GM11168 (cell line): ENCODE measurements around the gene IRF1.
"Not testable (repeated sequence)": the region's sequence is repeated elsewhere in the genome, so short reads cannot be mapped to it uniquely, and the experiment has no call there.

Experiments used
- in situ Hi-C: fragments of 300-500 bp; cut with MboI; formaldehyde crosslinking; loops from one replicate; pipeline ENCODE4 v1.12.0; 2022; ENCODE audit warnings: low sequenced_read_pairs; ENCODE audit not compliant: unreplicated experiment

IRF1 gene

DNA sequence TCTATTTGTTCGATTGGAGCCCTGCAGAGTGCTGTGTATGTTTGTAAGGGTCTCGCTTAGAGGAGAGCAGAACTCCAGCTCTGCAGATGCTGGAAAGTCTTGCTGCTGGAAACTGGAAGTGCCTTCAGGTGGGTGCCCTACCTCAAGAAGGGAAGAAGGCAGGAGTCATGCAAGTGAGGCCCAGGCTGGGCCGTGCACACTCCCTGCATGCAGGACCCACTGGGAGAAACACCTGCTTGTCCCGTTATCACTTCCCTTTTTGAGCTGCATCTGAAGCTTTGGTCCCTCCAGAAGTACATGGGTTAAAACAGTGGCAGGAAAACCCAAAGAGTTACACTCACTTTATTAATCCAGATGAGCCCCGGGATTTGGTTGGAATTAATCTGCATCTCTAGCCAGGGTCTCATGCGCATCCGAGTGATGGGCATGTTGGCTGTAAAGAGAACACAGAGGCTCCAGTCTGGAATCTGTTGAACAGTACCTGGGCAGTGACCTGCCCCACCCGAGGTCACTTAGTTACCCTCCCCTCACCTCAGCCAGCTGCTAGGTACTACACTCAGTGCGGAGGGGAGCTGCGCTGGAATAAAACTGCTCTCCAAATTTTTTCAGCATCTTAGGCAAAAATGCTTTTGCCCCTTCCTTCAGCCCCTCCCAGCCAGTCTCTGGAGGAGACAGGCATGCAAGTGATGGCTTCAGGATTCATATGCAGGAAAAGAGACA, 1.4 kb downstream of the IRF1 start:
- in situ Hi-C loops, result no loop called here

- in situ Hi-C loops, result no loop called here
Observed at GRCh38 chr5:132488590-132488989, 2.0 kb downstream of the IRF1 start.

DNA sequence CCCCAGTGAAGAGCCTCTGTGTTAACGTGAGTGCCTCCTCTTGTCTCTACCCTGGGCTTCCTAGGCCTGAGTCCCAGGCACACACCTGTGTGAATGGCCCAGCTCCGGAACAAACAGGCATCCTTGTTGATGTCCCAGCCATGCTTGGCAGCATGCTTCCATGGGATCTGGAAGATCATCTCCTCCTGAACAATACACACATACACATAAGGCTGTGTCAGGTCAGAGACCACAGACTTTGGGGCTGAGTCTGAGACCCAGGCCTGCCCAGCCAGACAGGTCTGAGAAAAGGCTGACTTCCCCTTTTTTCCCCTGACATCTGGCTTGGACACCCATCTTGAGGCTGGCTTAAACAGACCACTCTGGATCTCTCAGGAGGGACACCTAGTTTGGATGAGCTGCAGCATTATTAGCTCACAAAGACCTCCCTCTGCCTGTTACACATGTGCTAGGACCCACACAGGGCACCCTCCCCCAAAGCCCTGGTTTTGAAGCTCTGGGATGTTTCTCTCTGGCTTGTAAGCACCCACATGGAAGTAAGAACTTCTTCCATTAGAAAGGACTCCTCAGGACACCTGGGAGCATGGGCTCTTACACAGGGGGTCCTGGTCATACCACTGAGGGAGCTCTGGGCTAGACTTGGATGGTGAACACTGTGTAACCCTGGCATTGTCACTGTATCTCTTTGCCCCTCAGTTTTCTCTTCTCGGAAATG, 2.6 kb downstream of the IRF1 start:
- in situ Hi-C loops, result no loop called here

- in situ Hi-C loops, result no loop called here
Observed at GRCh38 chr5:132487095-132487428, 3.5 kb downstream of the IRF1 start.

DNA sequence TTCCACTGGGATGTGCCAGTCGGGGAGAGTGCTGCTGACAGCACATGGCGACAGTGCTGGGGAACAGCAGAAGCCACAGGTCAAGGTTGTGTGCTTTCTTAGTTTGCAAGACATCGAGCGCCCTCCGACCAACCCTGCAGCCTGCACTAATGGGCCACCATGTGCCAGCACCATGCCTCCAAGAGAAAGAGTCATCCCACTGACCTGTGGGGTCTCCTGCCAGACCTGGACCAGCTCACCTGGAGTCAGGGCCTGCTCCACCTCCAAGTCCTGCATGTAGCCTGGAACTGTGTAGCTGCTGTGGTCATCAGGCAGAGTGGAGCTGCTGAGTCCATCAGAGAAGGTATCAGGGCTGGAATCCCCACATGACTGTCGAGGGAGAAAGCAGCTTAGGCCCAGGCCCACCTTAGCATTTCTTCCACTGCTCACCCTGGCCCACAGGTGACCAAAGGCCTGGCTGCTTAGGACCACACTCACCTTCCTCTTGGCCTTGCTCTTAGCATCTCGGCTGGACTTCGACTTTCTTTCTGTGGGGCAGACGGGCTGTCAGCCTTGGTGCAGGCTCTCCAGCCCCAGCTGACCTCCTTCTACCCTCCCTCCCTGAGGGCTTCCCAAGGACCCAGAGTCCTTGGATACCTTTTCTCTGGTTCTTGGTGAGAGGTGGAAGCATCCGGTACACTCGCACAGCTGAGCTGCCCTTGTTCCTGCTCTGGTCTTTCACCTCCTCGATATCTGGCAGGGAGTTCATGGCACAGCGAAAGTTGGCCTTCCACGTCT, 4.1 kb downstream of the IRF1 start:
- in situ Hi-C loops, result no loop called here

DNA sequence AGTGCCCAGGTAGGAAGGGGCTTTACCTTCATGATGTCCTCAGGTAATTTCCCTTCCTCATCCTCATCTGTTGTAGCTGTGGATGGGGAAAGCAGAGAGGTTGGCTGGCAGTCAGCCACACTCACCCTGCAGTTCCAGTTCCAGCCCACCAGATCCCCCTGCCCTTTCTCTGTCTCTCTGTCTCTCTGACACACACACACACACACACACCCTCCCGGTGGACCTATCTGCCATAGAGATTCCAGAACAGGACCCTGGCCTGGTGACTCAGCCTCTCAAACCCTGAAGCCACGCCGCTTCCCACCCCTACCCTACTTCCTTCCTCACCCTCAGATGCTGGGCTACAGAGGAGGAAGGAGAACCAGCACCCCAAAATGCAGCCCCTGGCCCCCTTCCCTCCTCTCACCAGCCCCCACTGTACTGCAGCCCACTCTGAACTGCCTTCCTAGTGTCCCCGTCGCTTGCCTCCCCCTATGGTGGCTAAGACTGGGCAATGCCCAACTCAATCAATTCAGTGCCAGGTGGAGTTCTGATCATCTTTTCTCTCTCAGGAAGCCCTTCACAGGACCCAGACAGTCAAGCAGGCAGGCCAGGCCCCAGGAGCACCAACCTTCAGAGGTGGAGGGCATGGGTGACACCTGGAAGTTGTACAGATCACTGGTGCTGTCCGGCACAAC, 4.8 kb downstream of the IRF1 start:
- in situ Hi-C loops, result no loop called here

DNA sequence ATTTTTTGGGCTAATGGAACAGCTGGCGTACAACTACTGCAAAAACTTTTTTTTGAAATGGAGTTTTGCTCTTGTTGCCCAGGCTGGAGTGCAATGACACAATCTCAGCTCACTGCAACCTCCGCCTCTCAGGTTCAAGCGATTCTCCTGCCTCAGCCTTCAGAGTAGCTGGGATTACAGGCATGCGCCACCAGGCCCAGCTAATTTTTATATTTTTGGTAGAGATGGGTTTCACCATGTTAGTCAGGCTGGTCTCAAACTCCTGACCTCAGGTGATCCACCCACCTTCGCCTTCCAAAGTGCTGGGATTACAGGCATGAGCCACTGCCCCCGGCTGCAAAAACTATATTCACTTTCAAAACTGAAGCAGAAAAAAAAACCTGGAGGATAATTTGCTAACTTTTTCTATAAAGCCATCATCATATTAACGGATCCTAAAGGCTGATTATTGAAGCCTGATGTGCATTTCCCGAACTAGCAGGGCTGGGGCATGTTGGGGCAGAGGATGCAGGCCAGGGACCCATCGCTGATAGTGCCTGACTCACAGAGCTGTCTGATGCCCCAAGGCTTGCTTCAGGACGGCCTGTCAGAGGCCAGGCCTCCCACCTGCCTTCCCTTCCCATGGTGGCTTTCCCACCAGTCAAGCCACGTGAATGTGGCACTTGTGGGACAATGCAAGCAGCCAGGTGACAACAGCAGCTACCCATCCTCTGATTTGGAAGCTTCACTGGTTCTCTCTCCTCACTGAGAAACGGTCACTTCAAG, 5.5 kb downstream of the IRF1 start:
- in situ Hi-C loops, result not testable (repeated sequence)

DNA sequence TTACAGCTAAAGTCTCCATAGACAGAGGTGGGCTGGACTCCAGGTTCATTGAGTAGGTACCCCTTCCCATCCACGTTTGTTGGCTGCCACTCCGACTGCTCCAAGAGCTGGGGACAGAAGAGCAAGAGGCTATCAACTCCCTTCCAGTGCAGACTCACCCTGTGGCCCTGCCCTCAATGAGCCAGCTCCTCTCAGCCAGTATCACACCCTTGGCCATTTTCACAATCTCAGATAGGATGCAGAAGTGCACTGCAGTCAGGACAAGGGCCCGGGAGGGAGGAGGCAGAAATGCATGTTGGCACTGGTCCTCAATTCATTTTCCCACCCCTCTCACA, 6.2 kb downstream of the IRF1 start:
- in situ Hi-C loops, result no loop called here

DNA sequence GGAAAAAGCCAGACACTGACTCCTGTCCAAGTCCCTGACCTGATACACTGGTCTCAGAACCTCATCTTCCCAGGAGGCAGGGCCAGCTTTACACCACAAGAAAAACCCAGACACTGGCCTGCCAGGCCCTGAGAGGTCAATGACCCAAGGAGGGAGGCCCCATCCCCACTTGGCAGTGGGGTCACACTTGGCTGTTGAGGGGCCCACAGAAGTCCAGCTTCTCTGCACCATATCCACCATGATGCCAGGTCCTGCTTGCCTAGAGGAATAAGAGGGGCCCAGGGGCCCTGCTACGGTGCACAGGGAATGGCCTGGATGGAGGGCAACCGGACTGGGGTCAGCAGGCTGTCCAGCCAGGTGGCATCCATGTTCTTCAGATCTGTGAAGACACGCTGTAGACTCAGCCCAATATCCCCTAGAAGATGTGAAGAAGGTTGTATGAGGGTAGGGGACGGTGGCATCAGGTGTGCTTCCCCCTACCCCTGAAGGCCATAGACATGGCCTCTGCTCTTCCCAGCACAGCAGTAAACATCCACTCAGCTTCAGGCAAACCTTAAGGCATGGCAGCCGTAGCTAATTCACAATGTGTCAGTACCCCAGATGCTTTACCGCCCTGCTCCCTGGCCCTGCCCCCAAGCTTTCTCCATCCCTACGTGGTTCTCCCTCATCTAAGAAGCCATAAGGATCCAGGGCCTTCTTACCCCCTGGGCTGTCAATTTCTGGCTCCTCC, 6.7 kb downstream of the IRF1 start:
- in situ Hi-C loops, result no loop called here

- in situ Hi-C loops, result no loop called here
Observed at GRCh38 chr5:132483101-132483500, 7.5 kb downstream of the IRF1 start.

- in situ Hi-C loops, result no loop called here
Observed at GRCh38 chr5:132481596-132482211, 8.9 kb downstream of the IRF1 start.

DNA sequence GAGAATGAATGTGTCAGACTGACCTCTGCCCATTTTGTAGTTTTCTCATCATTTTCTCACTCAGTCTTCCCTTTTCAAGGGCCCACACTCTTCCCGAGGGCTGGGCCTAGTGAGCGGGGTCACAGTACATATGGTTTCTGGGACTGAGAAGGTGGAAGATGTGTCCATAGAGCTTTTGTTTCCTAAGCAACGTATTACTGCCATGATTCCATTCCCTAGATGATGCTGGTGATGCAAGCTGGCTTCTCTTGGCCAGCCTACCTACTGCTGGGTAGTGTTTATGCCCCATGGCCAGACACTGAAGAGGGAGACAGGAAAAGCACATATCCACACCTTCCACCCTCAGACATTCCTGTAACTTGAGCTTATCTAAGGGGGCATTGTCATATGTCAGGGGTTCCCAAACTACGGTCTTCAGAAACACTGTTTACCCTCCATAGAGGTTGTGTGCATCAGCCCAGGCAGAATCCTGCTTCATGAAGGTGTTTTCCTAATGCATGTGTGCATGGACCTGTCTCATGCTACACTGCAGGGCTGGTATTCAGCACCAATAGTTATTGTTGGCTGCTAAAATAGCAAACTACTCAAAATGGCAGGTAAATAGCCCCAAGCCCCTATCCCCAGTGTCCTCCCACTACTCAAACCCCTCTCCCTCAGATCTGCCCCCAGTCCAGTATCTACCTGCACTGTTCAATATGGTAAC, 9.5 kb downstream of the IRF1 start:
- in situ Hi-C loops, result no loop called here

DNA sequence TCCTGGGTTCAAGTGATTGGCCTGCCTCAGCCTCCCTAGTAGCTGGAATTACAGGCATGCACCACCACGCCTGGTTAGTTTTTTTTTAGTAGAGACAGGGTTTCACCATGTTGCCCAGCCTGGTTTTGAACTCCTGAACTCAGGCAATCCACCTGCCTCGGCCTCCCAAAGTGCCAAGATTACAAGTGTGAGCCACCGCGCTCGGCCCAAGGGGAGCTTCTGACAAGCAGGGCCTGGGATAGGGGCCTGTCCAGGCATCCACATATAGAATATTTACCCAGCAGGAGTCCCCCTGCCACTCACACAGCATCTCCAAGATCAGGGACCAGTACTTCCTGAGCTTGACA, 10.1 kb downstream of the IRF1 start:
- in situ Hi-C loops, result no loop called here

GRCh38 chr5:132480042-132480441, 10.5 kb downstream of the IRF1 start:
- in situ Hi-C loops, result no loop called here

- in situ Hi-C loops, result loop anchor here (5.0 kb wide), 1 partner anchor 62 kb away; no protein-coding TSS in a partner anchor
Observed at GRCh38 chr5:132479111-132479951, 11.2 kb downstream of the IRF1 start.

- in situ Hi-C loops, result loop anchor here (5.0 kb wide), 1 partner anchor 61 kb away; no protein-coding TSS in a partner anchor
Observed at GRCh38 chr5:132478366-132478871, 12.2 kb downstream of the IRF1 start.

DNA sequence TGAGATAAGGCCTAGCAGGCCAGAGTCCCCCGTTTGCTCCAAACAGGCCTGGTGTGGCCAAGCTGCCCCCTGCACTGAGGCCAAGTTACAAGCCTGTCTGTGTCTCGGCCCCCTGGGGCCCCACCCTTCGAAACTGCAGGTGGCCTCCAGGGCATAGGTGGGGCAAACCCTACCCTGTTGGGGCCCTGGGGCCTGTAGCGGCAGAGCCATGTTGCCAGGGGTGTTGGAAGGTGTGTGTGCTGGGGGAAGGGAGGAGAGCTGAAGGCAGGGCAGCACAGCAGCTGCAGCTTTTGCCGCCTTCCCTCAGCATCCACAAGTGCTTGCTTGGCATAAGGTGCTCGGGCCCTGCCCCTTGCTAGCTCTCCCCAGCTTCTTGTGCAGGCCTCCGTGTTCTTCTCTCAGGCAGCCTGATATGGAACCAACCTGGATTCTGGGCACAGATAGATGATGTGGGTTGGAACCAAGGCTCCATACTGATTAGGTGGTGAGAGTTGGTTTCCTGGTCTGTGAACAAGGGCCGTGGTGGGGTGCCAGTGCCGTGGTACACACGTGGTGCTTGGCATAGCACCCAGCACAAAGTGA, 12.7 kb downstream of the IRF1 start:
- in situ Hi-C loops, result loop anchor here (5.0 kb wide), 1 partner anchor 61 kb away; no protein-coding TSS in a partner anchor
